Measurements from ENCODE around the gene HACD3. TPM values are rescaled to one million over a fixed set of nuclear protein-coding genes. Genes with fewer than 3 reads are reported as not detected.

HACD3 gene
- total RNA-seq, 4 donors from 2014 or later: 21.8 to 39.6 (median 31.5) TPM

- TF ChIP-seq CTCF (IDR thresholded peaks at IDR 0.05; ENCODE audit: low read depth): no peak
Observed at GRCh38 chr15:65580287-65580686, 50.0 kb downstream of the HACD3 start.

GRCh38 chr15:65583701-65584100, 53.4 kb downstream of the HACD3 start:
- TF ChIP-seq CTCF (IDR thresholded peaks at IDR 0.05; ENCODE audit: low read depth): no peak

- TF ChIP-seq CTCF (IDR thresholded peaks at IDR 0.05; ENCODE audit: low read depth): no peak
Observed at GRCh38 chr15:65584241-65584640, 54.0 kb downstream of the HACD3 start.

- no peak for TF ChIP-seq CTCF (IDR thresholded peaks at IDR 0.05; ENCODE audit: low read depth)
Observed at GRCh38 chr15:65587094-65587493, 56.8 kb downstream of the HACD3 start.

- no peak for TF ChIP-seq CTCF (IDR thresholded peaks at IDR 0.05; ENCODE audit: low read depth)
Observed at GRCh38 chr15:65595960-65596359, 65.7 kb downstream of the HACD3 start.

GRCh38 chr15:65598468-65598867, 68.2 kb downstream of the HACD3 start:
- no peak for TF ChIP-seq CTCF (IDR thresholded peaks at IDR 0.05; ENCODE audit: low read depth)

- no peak for TF ChIP-seq CTCF (IDR thresholded peaks at IDR 0.05; ENCODE audit: low read depth)
Observed at GRCh38 chr15:65599677-65600076, 69.4 kb downstream of the HACD3 start.

Data from subcutaneous adipose tissue (tissue), 4 donors.